Measurements from ENCODE around the gene NMUR2. TPM values are rescaled to one million over a fixed set of nuclear protein-coding genes. Genes with fewer than 3 reads are reported as not detected.

NMUR2 gene
- polyA plus RNA-seq, 1 donor from 2014 or later = not detected

DNA sequence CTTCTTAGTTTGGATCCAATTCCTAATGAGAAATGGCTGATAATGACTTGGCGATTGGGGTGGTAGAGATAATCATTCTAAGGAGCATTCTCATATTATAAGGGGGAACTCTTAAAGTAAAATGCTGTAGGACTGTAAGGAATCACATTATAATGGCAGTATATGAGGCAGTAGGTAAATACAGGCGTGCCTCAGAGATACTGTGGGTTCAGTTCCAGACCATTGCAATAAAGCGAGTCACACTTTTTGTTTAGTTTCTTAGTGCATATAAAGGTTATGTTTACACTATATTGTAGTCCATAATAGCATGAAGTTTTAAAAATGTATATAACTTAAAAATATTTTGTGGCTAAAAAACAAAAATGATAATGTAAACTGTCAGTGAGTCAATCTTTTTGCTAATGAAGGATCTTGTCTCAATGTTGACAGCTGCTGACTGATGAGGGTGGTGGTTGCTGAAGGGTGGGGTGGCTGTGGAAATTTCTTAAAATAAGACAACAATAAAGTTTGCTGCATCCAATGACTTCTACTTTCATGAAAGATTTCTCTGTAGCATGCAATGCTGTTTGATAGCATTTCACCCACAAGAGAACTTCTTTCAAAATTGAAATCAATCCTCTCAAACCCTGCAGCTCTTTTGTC is 15.8 kb downstream of the NMUR2 start:
- Histone ChIP-seq H4K20me1 (ENCODE audit: insufficient read depth) (no peaks in the 10 kb centered on the region), H3F3A (ENCODE audit: insufficient read depth, low read length, poor library complexity, severe bottlenecking) (no peaks in the 10 kb centered on the region), H3K9ac (ENCODE audit: low read length) (no peak overlapping the region), H2AFZ (ENCODE audit: low read depth, low read length) (no peak overlapping the region), H3K27me3 (ENCODE audit: insufficient read depth, low read depth, low read length) (no peaks in the 10 kb centered on the region), H3K79me2 (replicated peaks; ENCODE audit: insufficient read depth, low read length) (no peaks in the 10 kb centered on the region), H3K4me2 (ENCODE audit: low read length) (no peak overlapping the region), H3K36me3 (ENCODE audit: insufficient read depth, low read length) (no peaks in the 10 kb centered on the region), H3K9me2 (ENCODE audit: insufficient read depth, low read length) (no peaks in the 10 kb centered on the region), H3K27ac (ENCODE audit: low read length) (no peak overlapping the region), H3K9me3 (ENCODE audit: low read length) (no peaks in the 10 kb centered on the region), H3K4me3 (ENCODE audit: low read length) (no peak overlapping the region)
- TF ChIP-seq EZH2 (IDR thresholded peaks at IDR 0.05; ENCODE audit: borderline replicate concordance, insufficient read depth, low read length, poor library complexity, severe bottlenecking) (no peak), EP300 (conservative IDR thresholded peaks at IDR 0.05; ENCODE audit: poor library complexity, severe bottlenecking) (no peak), TAF1 (IDR thresholded peaks at IDR 0.05; ENCODE audit: low read depth) (no peak), POLR2AphosphoS5 (IDR thresholded peaks at IDR 0.05) (no peak), SMC3 (conservative IDR thresholded peaks at IDR 0.05; ENCODE audit: poor library complexity) (no peak), RAD21 (conservative IDR thresholded peaks at IDR 0.05) (no peak), MXI1 (conservative IDR thresholded peaks at IDR 0.05; ENCODE audit: poor library complexity, severe bottlenecking) (no peak)
- TF ChIP-seq, protein P1, sequence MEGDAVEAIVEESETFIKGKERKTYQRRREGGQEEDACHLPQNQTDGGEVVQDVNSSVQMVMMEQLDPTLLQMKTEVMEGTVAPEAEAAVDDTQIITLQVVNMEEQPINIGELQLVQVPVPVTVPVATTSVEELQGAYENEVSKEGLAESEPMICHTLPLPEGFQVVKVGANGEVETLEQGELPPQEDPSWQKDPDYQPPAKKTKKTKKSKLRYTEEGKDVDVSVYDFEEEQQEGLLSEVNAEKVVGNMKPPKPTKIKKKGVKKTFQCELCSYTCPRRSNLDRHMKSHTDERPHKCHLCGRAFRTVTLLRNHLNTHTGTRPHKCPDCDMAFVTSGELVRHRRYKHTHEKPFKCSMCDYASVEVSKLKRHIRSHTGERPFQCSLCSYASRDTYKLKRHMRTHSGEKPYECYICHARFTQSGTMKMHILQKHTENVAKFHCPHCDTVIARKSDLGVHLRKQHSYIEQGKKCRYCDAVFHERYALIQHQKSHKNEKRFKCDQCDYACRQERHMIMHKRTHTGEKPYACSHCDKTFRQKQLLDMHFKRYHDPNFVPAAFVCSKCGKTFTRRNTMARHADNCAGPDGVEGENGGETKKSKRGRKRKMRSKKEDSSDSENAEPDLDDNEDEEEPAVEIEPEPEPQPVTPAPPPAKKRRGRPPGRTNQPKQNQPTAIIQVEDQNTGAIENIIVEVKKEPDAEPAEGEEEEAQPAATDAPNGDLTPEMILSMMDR (IDR thresholded peaks at IDR 0.05; ENCODE audit: poor library complexity, severe bottlenecking) = no peak
- TF ChIP-seq, protein P2, sequence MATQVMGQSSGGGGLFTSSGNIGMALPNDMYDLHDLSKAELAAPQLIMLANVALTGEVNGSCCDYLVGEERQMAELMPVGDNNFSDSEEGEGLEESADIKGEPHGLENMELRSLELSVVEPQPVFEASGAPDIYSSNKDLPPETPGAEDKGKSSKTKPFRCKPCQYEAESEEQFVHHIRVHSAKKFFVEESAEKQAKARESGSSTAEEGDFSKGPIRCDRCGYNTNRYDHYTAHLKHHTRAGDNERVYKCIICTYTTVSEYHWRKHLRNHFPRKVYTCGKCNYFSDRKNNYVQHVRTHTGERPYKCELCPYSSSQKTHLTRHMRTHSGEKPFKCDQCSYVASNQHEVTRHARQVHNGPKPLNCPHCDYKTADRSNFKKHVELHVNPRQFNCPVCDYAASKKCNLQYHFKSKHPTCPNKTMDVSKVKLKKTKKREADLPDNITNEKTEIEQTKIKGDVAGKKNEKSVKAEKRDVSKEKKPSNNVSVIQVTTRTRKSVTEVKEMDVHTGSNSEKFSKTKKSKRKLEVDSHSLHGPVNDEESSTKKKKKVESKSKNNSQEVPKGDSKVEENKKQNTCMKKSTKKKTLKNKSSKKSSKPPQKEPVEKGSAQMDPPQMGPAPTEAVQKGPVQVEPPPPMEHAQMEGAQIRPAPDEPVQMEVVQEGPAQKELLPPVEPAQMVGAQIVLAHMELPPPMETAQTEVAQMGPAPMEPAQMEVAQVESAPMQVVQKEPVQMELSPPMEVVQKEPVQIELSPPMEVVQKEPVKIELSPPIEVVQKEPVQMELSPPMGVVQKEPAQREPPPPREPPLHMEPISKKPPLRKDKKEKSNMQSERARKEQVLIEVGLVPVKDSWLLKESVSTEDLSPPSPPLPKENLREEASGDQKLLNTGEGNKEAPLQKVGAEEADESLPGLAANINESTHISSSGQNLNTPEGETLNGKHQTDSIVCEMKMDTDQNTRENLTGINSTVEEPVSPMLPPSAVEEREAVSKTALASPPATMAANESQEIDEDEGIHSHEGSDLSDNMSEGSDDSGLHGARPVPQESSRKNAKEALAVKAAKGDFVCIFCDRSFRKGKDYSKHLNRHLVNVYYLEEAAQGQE (IDR thresholded peaks at IDR 0.05; ENCODE audit: borderline replicate concordance) = no peak

DNA sequence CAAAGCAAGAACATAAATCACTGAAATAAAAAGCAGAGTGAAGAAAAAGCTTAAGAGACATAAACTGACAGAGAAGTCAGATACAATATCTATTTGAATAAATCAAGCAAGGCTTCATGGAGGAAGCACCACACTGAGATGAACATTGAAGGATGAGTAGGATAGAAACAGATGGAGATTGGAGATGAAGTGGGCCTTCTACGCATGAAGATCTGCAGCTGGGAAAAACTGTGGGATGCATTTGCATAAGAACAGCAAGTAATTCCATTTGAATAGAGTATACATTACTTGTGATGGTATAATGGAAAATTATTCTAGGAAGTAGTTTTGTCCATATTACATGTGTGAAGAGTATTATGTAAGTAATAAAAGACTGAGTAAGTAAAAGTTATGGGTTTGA is 16.5 kb downstream of the NMUR2 start:
- Histone ChIP-seq H3K9me2 (ENCODE audit: insufficient read depth, low read length) (no peaks in the 10 kb centered on the region), H4K20me1 (ENCODE audit: insufficient read depth) (no peaks in the 10 kb centered on the region), H3K4me2 (ENCODE audit: low read length) (no peak overlapping the region), H3F3A (ENCODE audit: insufficient read depth, low read length, poor library complexity, severe bottlenecking) (no peaks in the 10 kb centered on the region), H3K9ac (ENCODE audit: low read length) (no peak overlapping the region), H3K9me3 (ENCODE audit: low read length) (no peaks in the 10 kb centered on the region), H3K27me3 (ENCODE audit: insufficient read depth, low read depth, low read length) (no peaks in the 10 kb centered on the region), H3K79me2 (replicated peaks; ENCODE audit: insufficient read depth, low read length) (no peaks in the 10 kb centered on the region), H2AFZ (ENCODE audit: low read depth, low read length) (no peak overlapping the region), H3K36me3 (ENCODE audit: insufficient read depth, low read length) (no peaks in the 10 kb centered on the region), H3K27ac (ENCODE audit: low read length) (no peak overlapping the region), H3K4me3 (ENCODE audit: low read length) (no peak overlapping the region)
- TF ChIP-seq MXI1 (conservative IDR thresholded peaks at IDR 0.05; ENCODE audit: poor library complexity, severe bottlenecking) (no peak), SMC3 (conservative IDR thresholded peaks at IDR 0.05; ENCODE audit: poor library complexity) (no peak), EZH2 (IDR thresholded peaks at IDR 0.05; ENCODE audit: borderline replicate concordance, insufficient read depth, low read length, poor library complexity, severe bottlenecking) (no peak), TAF1 (IDR thresholded peaks at IDR 0.05; ENCODE audit: low read depth) (no peak), POLR2AphosphoS5 (IDR thresholded peaks at IDR 0.05) (no peak), EP300 (conservative IDR thresholded peaks at IDR 0.05; ENCODE audit: poor library complexity, severe bottlenecking) (no peak)
- TF ChIP-seq, protein P1 (IDR thresholded peaks at IDR 0.05; ENCODE audit: poor library complexity, severe bottlenecking) = no peak

Data from neural cell (in vitro differentiated cells).